Measurements from ENCODE around the gene PRR23C.

- TF ChIP-seq EZH2 (IDR thresholded peaks at IDR 0.05; ENCODE audit: borderline replicate concordance, low read length) (no peak), CTCF (conservative IDR thresholded peaks at IDR 0.05 in 1 of 2, IDR thresholded peaks at IDR 0.05 in 1 of 2; ENCODE audit: extremely low read depth in 1 of 2, insufficient read depth in 1 of 2, low read depth in 1 of 2, low read length in 2 of 2) (no peak)
Observed at GRCh38 chr3:139052802-139053600, 8.3 kb upstream of the PRR23C start.
